Activated CD8-positive, alpha-beta memory T cell treated with anti-CD3 and anti-CD28 coated beads, Interleukin-2, amount 10 ng/mL, durations not matched to agents 7 days and 5 days (primary cell): ENCODE measurements around the gene PSAT1. TPM values are rescaled to one million over a fixed set of nuclear protein-coding genes. Genes with fewer than 3 reads are reported as not detected.

Source experiments
- ATAC-seq: fragments of 150-1000 bp; cut with Tn5 transposase; one replicate; pipeline ENCODE4 v1.10.0; 2021; ENCODE audit warnings: moderate library complexity
- CTCF ChIA-PET: fragments of 350-600 bp; sonication (Branson Sonifier 250); formaldehyde crosslinking; loops from one replicate; lab custom pipeline; 2021; ENCODE audit warnings: antibody characterized with exemption; lab: Charles Lee
- DNase-seq: peaks from one replicate; pipeline ENCODE4 v3.0.0-alpha.2; 2020
- H3K27ac Mint-ChIP-seq: one replicate; pipeline ENCODE4 v1.8.0; 2021; ENCODE audit warnings: mild to moderate bottlenecking, mixed read lengths
- H3K27me3 Mint-ChIP-seq: one replicate; pipeline ENCODE4 v1.8.0; 2021; ENCODE audit warnings: mixed read lengths
- H3K36me3 Mint-ChIP-seq: one replicate; pipeline ENCODE4 v1.8.0; 2021; ENCODE audit warnings: mild to moderate bottlenecking, mixed read lengths
- H3K4me1 Mint-ChIP-seq: one replicate; pipeline ENCODE4 v1.8.0; 2021; ENCODE audit warnings: mixed read lengths
- H3K4me3 Mint-ChIP-seq: one replicate; pipeline ENCODE4 v1.8.0; 2021; ENCODE audit warnings: mild to moderate bottlenecking, moderate library complexity, mixed read lengths
- H3K9me3 Mint-ChIP-seq: one replicate; pipeline ENCODE4 v1.8.0; 2022; ENCODE audit warnings: low read depth, mixed read lengths
- total RNA-seq, 2 experiments: library from RNA; stranded (reverse); gene quantifications; one replicate each; pipeline ENCODE4 v1.2.3, GENCODE V29; 2021

PSAT1 gene
- total RNA-seq, 2 experiments from 2014 or later: 72.8 to 118 TPM

DNA sequence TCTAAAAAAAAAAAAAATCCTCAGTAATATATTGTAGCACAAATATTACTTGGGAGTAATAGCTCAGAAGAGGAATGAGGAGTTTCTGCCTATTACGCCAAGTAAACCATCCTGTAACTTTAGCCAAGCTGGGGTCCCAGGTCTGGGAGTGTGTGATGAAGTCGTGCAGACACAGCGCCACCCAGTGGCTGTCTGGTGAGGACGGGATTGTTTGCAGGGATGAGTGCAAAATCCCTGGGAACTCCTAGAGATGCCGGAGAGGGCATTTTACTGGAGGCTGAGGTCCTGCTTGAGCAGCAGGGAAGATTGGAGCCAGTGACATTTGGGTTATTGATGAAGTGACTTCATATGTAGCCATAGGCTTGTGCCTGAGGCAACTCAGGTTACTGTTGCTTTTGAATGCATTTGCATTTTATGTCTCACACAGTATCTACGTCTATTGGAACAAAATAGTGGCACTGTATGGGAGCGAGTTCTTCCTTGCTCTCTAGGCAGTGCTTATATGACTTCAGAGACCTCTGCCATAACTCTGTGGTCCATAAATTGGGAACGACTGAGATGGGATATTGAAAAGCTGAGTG is 72.8 kb downstream of the PSAT1 start:
- peak; percentile 61 for DNase-seq
- Mint-ChIP-seq H3K4me1 (no peaks in the 10 kb centered on the region), H3K36me3 (no peaks in the 10 kb centered on the region), H3K9me3 (no peaks in the 10 kb centered on the region), H3K27me3 (peaks cover 27% of the 10 kb centered on the region), H3K27ac (no peak overlapping the region), H3K4me3 (no peak overlapping the region)
- ATAC-seq: peak; percentile 45
- CTCF ChIA-PET: interaction anchor here (0.6 to 4.4 kb wide), 24 partner anchors 11 to 542 kb away, joined by 3 to 38 read pairs (median 3); partner anchors contain the start of gene PSAT1

DNA sequence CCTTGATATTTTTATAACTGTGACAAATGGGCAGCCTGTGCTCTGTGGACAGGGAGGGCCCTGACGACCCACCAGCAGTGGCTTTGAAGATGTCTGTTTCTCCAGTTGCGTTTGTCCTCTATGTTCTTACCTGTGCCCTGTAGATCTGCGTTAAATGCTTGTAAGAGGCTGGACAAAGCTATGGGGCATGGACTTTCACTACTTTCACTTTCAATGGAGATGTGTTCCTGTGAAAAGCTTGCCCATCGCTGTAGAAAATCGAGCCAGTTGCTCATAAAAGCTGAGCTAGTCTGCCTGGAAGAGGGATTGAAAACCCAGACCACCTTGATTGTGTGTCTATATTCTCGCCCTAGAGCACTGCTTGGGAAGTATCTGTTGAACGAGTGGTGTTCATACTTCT is 74.1 kb downstream of the PSAT1 start:
- H3K9me3 Mint-ChIP-seq: no peaks in the 10 kb centered on the region
- no peaks in the 10 kb centered on the region for H3K36me3 Mint-ChIP-seq
- ATAC-seq (no peak), DNase-seq (no peak)
- peaks cover 28% of the 10 kb centered on the region for H3K27me3 Mint-ChIP-seq
- H3K27ac Mint-ChIP-seq: no peak overlapping the region
- no peak overlapping the region for H3K4me3 Mint-ChIP-seq
- CTCF ChIA-PET: interaction anchor here (1.4 to 4.4 kb wide), 4 partner anchors 10 to 112 kb away, joined by 4 to 38 read pairs (median 10); no protein-coding TSS in a partner anchor
- H3K4me1 Mint-ChIP-seq: no peaks in the 10 kb centered on the region

DNA sequence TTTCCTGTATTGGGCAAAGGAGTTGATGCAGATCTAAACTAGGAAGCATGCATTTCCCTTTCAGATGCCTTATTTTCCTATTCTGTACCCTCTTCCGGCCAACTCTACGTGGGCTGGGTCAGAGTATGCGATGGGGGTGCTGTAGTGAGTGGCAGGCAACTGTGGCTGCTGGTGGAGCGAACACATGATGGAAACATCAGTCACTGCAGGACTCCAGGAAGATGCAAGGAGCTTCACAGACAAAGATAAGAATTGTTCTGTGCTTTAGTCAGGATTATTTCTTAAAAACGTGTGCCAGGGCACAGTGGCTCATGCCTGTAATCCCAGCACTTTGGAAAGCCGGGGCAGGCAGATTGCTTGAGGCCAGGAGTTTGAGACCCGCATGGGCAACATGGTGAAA is 75.1 kb downstream of the PSAT1 start:
- no peaks in the 10 kb centered on the region for H3K36me3 Mint-ChIP-seq
- peaks cover 28% of the 10 kb centered on the region for H3K27me3 Mint-ChIP-seq
- CTCF ChIA-PET: interaction anchor here (0.7 to 4.4 kb wide), 3 partner anchors 9 to 113 kb away, joined by 3 to 38 read pairs (median 16); no protein-coding TSS in a partner anchor
- ATAC-seq (peak; percentile 27), DNase-seq (no peak)
- no peak overlapping the region for H3K27ac Mint-ChIP-seq
- H3K4me1 Mint-ChIP-seq: no peaks in the 10 kb centered on the region
- H3K4me3 Mint-ChIP-seq: no peak overlapping the region
- H3K9me3 Mint-ChIP-seq: no peaks in the 10 kb centered on the region

Other genes starting within 250 kb of the PSAT1 start
- 10 to 100 TPM; 44.4 to 54.0 TPM for gene CEP78, start 61.0 kb upstream of the PSAT1 start, total RNA-seq